HepG2 (cell line): ENCODE measurements around the gene SPATA32. TPM values are rescaled to one million over a fixed set of nuclear protein-coding genes. Genes with fewer than 3 reads are reported as not detected.

Source experiments
- ATAC-seq: fragments of 200-7000 bp; cut with Tn5 transposase; 3 replicates; pipeline ENCODE4 v1.9.1; 2020; ENCODE audit warnings: mild to moderate bottlenecking, moderate library complexity
- BruUV-seq: library from RNA; stranded (reverse); fragments of 400-500 nt; replicated peaks from 2 replicates; lab custom pipeline; 2021; lab: Mats Ljungman, UMichigan
- CTCF ChIA-PET: fragments of 300-600 bp; formaldehyde crosslinking; extraction: SDS; loops from one replicate; lab custom pipeline; 2021; ENCODE audit warnings: low total read pairs, inconsistent platforms, low intra/inter-chr PET ratio; lab: Yijun Ruan, JAX
- POLR2A ChIA-PET: fragments of 350-600 bp; sonication (Branson Sonifier 250); formaldehyde crosslinking; loops from one replicate; lab custom pipeline; 2020; ENCODE audit warnings: antibody characterized with exemption, inconsistent platforms; lab: Yijun Ruan, JAX
- DNase-seq: peaks from one replicate; pipeline ENCODE4 v3.0.0-alpha.2; 2015; ENCODE audit warnings: low spot score
- FAIRE-seq: peaks from 3 replicates; lab custom pipeline; 2011; peaks lifted over from hg19 to GRCh38; lab: Jason Lieb, UNC
- H2AFZ ChIP-seq: one replicate; pipeline ENCODE4 v1.6.1; 2011; ENCODE audit warnings: low read length, inconsistent platforms
- H3K27ac ChIP-seq: fragments of 300-600 bp; 3 replicates; pipeline ENCODE4 v1.8.0; 2011; ENCODE audit warnings: mixed run types, mild to moderate bottlenecking, mixed read lengths, low read length, inconsistent platforms; ENCODE audit not compliant: insufficient read depth; ENCODE audit errors: extremely low read length
- H3K27me3 ChIP-seq, 2 experiments: fragments of 200-600 bp in 1 of 2; 2 replicates in 1 of 2; 3 replicates in 1 of 2; pipeline versions ENCODE4 v1.6.0 to v1.8.0; 2011; ENCODE audit warnings: low read length in 2 of 2, mild to moderate bottlenecking in 2 of 2, moderate library complexity in 2 of 2, inconsistent platforms in 1 of 2; ENCODE audit not compliant: insufficient read depth in 2 of 2, control insufficient read depth in 1 of 2
- H3K36me3 ChIP-seq, 2 experiments: fragments of 200-600 bp in 1 of 2; replicated peaks in 1 of 2; 2 replicates in 1 of 2; 3 replicates in 1 of 2; pipeline versions ENCODE4 v1.5.1 to v1.8.0; 2011; ENCODE audit warnings: low read length in 2 of 2, inconsistent platforms in 1 of 2; ENCODE audit not compliant: insufficient read depth in 2 of 2, control insufficient read depth in 1 of 2
- H3K4me1 ChIP-seq: 2 replicates; pipeline ENCODE4 v1.5.1; 2012; ENCODE audit warnings: low read length, inconsistent platforms; ENCODE audit not compliant: insufficient read depth
- H3K4me2 ChIP-seq: 2 replicates; pipeline ENCODE4 v1.6.0; 2011; ENCODE audit warnings: low read depth, low read length, inconsistent platforms
- H3K4me3 ChIP-seq, 3 experiments: fragments of 200-600 bp in 1 of 3; sonication (generic), shearing (Covaris generic) in 1 of 3; replicated peaks in 1 of 3; 2 replicates each; pipeline ENCODE4 v1.5.1; 2011 to 2016; ENCODE audit warnings: low read length in 3 of 3, inconsistent platforms in 2 of 3, low read depth in 2 of 3, mild to moderate bottlenecking in 2 of 3, control low read depth in 1 of 3, mixed read lengths in 1 of 3; ENCODE audit not compliant: insufficient read depth in 1 of 3
- H3K79me2 ChIP-seq: one replicate; pipeline ENCODE4 v1.6.1; 2011; ENCODE audit warnings: low read length, inconsistent platforms; ENCODE audit not compliant: insufficient read depth
- H3K9ac ChIP-seq: 2 replicates; pipeline ENCODE4 v1.6.0; 2011; ENCODE audit warnings: mild to moderate bottlenecking, low read depth, low read length, inconsistent platforms; ENCODE audit not compliant: insufficient read depth
- H3K9me3 ChIP-seq: 2 replicates; pipeline ENCODE4 v1.5.1; 2012; ENCODE audit warnings: mild to moderate bottlenecking, low read length
- H4K20me1 ChIP-seq: 2 replicates; pipeline ENCODE4 v1.6.0; 2011; ENCODE audit warnings: inconsistent platforms, mild to moderate bottlenecking, low read length, moderate library complexity; ENCODE audit not compliant: insufficient read depth
- ATF7-NPFF ChIP-seq: sonication (generic); formaldehyde crosslinking; IDR thresholded peaks from 2 replicates; pipeline ENCODE4 v1.8.1; 2023; ENCODE audit warnings: mild to moderate bottlenecking, low read depth, missing genetic modification reagents, moderate library complexity
- EHMT2 ChIP-seq: fragments of 200-600 bp; sonication (generic); IDR thresholded peaks from 2 replicates; pipeline ENCODE4 v1.7.0; 2017; ENCODE audit warnings: antibody characterized with exemption, low read depth, low read length, borderline replicate concordance
- MTA1 ChIP-seq: sonication (generic); formaldehyde crosslinking; IDR thresholded peaks from 2 replicates; pipeline ENCODE4 v1.4.0; 2020; ENCODE audit warnings: missing genetic modification reagents, mild to moderate bottlenecking, borderline replicate concordance
- TCF7L2 ChIP-seq: IDR thresholded peaks from 2 replicates; pipeline ENCODE4 v1.6.1; 2011; ENCODE audit warnings: mild to moderate bottlenecking, low read depth, low read length, moderate library complexity
- ZNF121 ChIP-seq: sonication (generic); formaldehyde crosslinking; IDR thresholded peaks from 2 replicates; pipeline ENCODE4 v1.5.0; 2020; ENCODE audit warnings: mild to moderate bottlenecking, missing genetic modification reagents
- ZNF468 ChIP-seq: sonication (generic); formaldehyde crosslinking; IDR thresholded peaks from 2 replicates; pipeline ENCODE4 v1.8.0; 2022; ENCODE audit warnings: mild to moderate bottlenecking, moderate library complexity, missing genetic modification reagents
- ZNF737 ChIP-seq: sonication (generic); formaldehyde crosslinking; IDR thresholded peaks from 2 replicates; pipeline ENCODE4 v1.5.0; 2020; ENCODE audit warnings: missing genetic modification reagents, mild to moderate bottlenecking, borderline replicate concordance
- ZNF781 ChIP-seq: sonication (generic); formaldehyde crosslinking; IDR thresholded peaks from 2 replicates; pipeline ENCODE4 v1.5.1; 2020; ENCODE audit warnings: borderline replicate concordance, mild to moderate bottlenecking, missing genetic modification reagents; ENCODE audit errors: not compliant biosample characterization
- WGBS: methylation state at CpG from one replicate; pipeline ENCODE4 v1.1.6; 2017; ENCODE audit warnings: low lambda C conversion rate; 5-methylcytosine and 5-hydroxymethylcytosine counted together
- in situ Hi-C: cut with HindIII; loops from 2 replicates; pipeline ENCODE4 v1.10.0; 2017; ENCODE audit warnings: low pct_unique_long_range_greater_than_20kb; ENCODE audit not compliant: extremely low pct_ligation_motif_present
- intact Hi-C: fragments of 100-400 bp; cut with micrococcal nuclease; formaldehyde crosslinking; loops from one replicate; pipeline ENCODE4 v1.10.0; 2022; ENCODE audit not compliant: unreplicated experiment
- polyA plus RNA-seq, 8 experiments: library from polyadenylated mRNA; depleted of rRNA in 3 of 8; stranded (reverse) in 7 of 8; unstranded in 1 of 8; fragments of >200 nt; fragmentation: Illumina TruSeq in 4 of 8; extraction: Trizol in 4 of 8; gene quantifications; 2 replicates each; pipeline versions ENCODE4 v1.2.1 to v1.2.3, GENCODE V29; 2011 to 2016; ENCODE audit warnings: low read depth in 4 of 8, missing spikeins in 1 of 8, mixed read lengths in 1 of 8; ENCODE audit not compliant: insufficient read depth in 1 of 8
- total RNA-seq, 5 experiments: library from RNA; depleted of rRNA; stranded (reverse); fragments of >200 nt; fragmentation: Illumina TruSeq; extraction: Trizol; gene quantifications; 2 replicates each; pipeline ENCODE4 v1.2.3, GENCODE V29; 2016; ENCODE audit warnings: low read depth in 1 of 5
- TF ChIP-seq, protein P1 (sequence below): sonication (generic); formaldehyde crosslinking; conservative IDR thresholded peaks from 2 replicates; pipeline ENCODE4 v1.4.0; 2020; ENCODE audit warnings: missing genetic modification reagents

The SPATA32 gene
- total and polyA plus RNA-seq, 2 of the 13 experiments (the other 11 are each of a cell fraction or from before 2014, with no cell fraction given), result not detected

DNA sequence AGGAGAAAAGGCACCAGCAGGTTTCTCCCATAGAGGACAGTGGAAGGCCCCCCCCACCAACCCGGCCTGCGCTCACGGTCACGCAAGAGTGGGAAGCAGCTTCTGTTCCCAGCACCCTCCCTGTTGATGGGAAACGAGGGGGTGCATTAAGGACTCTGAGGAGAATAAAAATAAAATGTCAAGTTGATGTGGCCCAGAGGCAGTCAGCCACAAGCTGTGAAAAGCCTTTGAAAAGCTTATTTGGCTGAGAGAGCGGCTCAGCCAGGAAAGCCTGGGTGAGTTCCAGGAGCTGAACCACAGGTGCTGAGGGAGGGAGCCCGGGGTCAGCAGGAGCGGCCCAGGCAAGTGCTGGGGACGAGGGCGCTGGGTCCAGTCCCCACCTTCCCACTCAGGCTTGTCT is 26.9 kb upstream of the SPATA32 start:
- 94% methylated on average over 10 of the region's 10 CpGs for WGBS
- Histone ChIP-seq H3K36me3 (peaks cover 20 to 53% of the 10 kb centered on the region in 2 experiments), H4K20me1 (no peaks in the 10 kb centered on the region), H3K79me2 (no peaks in the 10 kb centered on the region), H3K27me3 (no peaks in the 10 kb centered on the region), H3K9me3 (no peaks in the 10 kb centered on the region), H3K4me1 (peaks cover 17% of the 10 kb centered on the region), H2AFZ (no peak overlapping the region), H3K4me3 (no peak overlapping the region), H3K27ac (no peak overlapping the region), H3K9ac (no peak overlapping the region), H3K4me2 (no peak overlapping the region)
- FAIRE-seq, result no peak
- ChIA-PET CTCF (no interaction called here), POLR2A (no interaction called here)
- intact Hi-C loops, result no loop called here
- TF ChIP-seq MTA1 (CRISPR knock-in tag), result no peak
- no peak for TF ChIP-seq EHMT2
- TF ChIP-seq ZNF781 (CRISPR knock-in tag), result no peak
- TF ChIP-seq ATF7-NPFF (CRISPR knock-in tag), result no peak
- no peak for TF ChIP-seq ZNF121 (CRISPR knock-in tag)
- no peak for TF ChIP-seq ZNF468 (CRISPR knock-in tag)
- TF ChIP-seq, protein P1, sequence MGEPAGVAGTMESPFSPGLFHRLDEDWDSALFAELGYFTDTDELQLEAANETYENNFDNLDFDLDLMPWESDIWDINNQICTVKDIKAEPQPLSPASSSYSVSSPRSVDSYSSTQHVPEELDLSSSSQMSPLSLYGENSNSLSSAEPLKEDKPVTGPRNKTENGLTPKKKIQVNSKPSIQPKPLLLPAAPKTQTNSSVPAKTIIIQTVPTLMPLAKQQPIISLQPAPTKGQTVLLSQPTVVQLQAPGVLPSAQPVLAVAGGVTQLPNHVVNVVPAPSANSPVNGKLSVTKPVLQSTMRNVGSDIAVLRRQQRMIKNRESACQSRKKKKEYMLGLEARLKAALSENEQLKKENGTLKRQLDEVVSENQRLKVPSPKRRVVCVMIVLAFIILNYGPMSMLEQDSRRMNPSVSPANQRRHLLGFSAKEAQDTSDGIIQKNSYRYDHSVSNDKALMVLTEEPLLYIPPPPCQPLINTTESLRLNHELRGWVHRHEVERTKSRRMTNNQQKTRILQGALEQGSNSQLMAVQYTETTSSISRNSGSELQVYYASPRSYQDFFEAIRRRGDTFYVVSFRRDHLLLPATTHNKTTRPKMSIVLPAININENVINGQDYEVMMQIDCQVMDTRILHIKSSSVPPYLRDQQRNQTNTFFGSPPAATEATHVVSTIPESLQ (CRISPR knock-in tag), result no peak
- no peak for TF ChIP-seq ZNF737 (CRISPR knock-in tag)
- no peak for TF ChIP-seq TCF7L2
- ATAC-seq, result no peak
- in situ Hi-C loops, result no loop called here
- no peak for DNase-seq
- no TSS peak for BruUV-seq
